ENCODE measurements around the gene LTBP4. TPM values are rescaled to one million over a fixed set of nuclear protein-coding genes. Genes with fewer than 3 reads are reported as not detected.

LTBP4 gene
- total and polyA plus RNA-seq, 2 of the 13 experiments (the other 11 are each of a cell fraction or from before 2014, with no cell fraction given) = 0.86 to 2.3 TPM

DNA sequence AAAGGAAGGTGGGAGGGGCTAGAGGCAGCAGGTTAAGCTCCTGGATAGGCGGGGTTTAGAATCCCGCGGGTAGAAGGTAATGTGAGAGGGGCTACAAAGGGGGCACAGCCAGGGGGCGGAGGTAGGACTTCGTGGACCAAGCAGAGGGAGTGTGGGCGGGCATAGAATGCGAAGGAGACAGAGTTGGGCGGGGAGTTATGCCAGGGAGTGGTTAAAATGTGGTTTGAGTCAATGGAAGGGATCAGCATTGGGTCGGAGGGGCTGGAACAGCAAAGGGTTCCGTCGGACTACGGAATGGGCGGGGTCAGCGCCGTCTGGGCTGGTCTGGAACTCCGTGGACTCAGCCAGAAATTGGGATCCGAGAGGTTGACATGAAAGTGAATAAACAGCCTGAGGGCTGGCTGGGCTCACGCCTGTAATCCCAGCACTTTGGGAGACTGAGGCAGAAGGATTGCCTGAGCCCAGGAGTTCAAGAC, 3.0 kb downstream of the LTBP4 start (continued):
- TF ChIP-seq KAT8 (CRISPR knock-in tag; IDR thresholded peaks at IDR 0.05) (no peak), ZNF724P (CRISPR knock-in tag; IDR thresholded peaks at IDR 0.05; ENCODE audit: borderline replicate concordance) (no peak), ZFP36 (IDR thresholded peaks at IDR 0.05; ENCODE audit: borderline replicate concordance, low read depth, low read length, partially characterized antibody) (no peak), SALL2 (CRISPR knock-in tag; IDR thresholded peaks at IDR 0.05) (peak; percentile 10; the same call in 1 of the 2 replicates), DNMT1 (CRISPR knock-in tag; IDR thresholded peaks at IDR 0.05) (no peak), NFE2 (CRISPR knock-in tag; IDR thresholded peaks at IDR 0.05) (no peak), ZMYM3 (CRISPR knock-in tag; IDR thresholded peaks at IDR 0.05) (peak; percentile 60), SP140L (CRISPR knock-in tag; IDR thresholded peaks at IDR 0.05; ENCODE audit: borderline replicate concordance) (no peak), GABPA (IDR thresholded peaks at IDR 0.05; ENCODE audit: low read depth, low read length) (no peak), GABPA (CRISPR knock-in tag; IDR thresholded peaks at IDR 0.05; ENCODE audit: low read depth) (no peak), ZMAT3 (CRISPR knock-in tag; conservative IDR thresholded peaks at IDR 0.05) (no peak; the same call in 1 of the 2 replicates), EP300 (IDR thresholded peaks at IDR 0.05; ENCODE audit: low read depth in 2 of 2, low read length in 2 of 2) (no peak), EP300 (CRISPR knock-in tag; IDR thresholded peaks at IDR 0.05; ENCODE audit: borderline replicate concordance) (no peak), CREM (IDR thresholded peaks at IDR 0.05) (no peak), CREM (CRISPR knock-in tag; IDR thresholded peaks at IDR 0.05) (no peak), PTBP1 (IDR thresholded peaks at IDR 0.05; ENCODE audit: low read depth, low read length, poor library complexity, severe bottlenecking) (no peak), RBFOX2 (IDR thresholded peaks at IDR 0.05; ENCODE audit: low read depth, low read length) (no peak), ZKSCAN1 (IDR thresholded peaks at IDR 0.05; ENCODE audit: low read length) (no peak), MAF1 (CRISPR knock-in tag; IDR thresholded peaks at IDR 0.05; ENCODE audit: borderline replicate concordance) (peak; percentile 0; the same call in 1 of the 2 replicates), ZNF207 (IDR thresholded peaks at IDR 0.05; ENCODE audit: borderline replicate concordance) (no peak), ZNF777 (CRISPR knock-in tag; IDR thresholded peaks at IDR 0.05) (0 out of 2 replicates have a peak, but pooled peaks have one; percentile 35), ZNF530 (CRISPR knock-in tag; IDR thresholded peaks at IDR 0.05; ENCODE audit: low read depth) (no peak), SALL1 (CRISPR knock-in tag; IDR thresholded peaks at IDR 0.05) (no peak), HOXA9 (CRISPR knock-in tag; IDR thresholded peaks at IDR 0.05; ENCODE audit: borderline replicate concordance) (no peak)
- TF ChIP-seq, protein P1, sequence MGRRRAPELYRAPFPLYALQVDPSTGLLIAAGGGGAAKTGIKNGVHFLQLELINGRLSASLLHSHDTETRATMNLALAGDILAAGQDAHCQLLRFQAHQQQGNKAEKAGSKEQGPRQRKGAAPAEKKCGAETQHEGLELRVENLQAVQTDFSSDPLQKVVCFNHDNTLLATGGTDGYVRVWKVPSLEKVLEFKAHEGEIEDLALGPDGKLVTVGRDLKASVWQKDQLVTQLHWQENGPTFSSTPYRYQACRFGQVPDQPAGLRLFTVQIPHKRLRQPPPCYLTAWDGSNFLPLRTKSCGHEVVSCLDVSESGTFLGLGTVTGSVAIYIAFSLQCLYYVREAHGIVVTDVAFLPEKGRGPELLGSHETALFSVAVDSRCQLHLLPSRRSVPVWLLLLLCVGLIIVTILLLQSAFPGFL (CRISPR knock-in tag; IDR thresholded peaks at IDR 0.05) = no peak
- TF ChIP-seq, protein P2, sequence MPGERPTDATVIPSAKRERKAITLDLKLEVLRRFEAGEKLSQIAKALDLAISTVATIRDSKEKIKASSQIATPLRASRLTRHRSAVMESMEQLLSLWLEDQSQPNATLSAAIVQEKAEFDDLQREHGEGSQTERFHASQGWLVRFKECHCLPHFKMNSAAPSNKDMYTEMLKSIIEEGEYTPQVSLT (CRISPR knock-in tag; IDR thresholded peaks at IDR 0.05; ENCODE audit: borderline replicate concordance, low read depth) = no peak
- TF ChIP-seq, protein P3, sequence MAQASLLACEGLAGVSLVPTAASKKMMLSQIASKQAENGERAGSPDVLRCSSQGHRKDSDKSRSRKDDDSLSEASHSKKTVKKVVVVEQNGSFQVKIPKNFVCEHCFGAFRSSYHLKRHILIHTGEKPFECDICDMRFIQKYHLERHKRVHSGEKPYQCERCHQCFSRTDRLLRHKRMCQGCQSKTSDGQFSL (CRISPR knock-in tag; IDR thresholded peaks at IDR 0.05) = no peak

Measured in HepG2 (cell line).